Measurements from ENCODE around the gene AAMDC. TPM values are rescaled to one million over a fixed set of nuclear protein-coding genes. Genes with fewer than 3 reads are reported as not detected.

AAMDC gene
- total RNA-seq, 1 experiment from 2014 or later = 22.8 TPM

DNA sequence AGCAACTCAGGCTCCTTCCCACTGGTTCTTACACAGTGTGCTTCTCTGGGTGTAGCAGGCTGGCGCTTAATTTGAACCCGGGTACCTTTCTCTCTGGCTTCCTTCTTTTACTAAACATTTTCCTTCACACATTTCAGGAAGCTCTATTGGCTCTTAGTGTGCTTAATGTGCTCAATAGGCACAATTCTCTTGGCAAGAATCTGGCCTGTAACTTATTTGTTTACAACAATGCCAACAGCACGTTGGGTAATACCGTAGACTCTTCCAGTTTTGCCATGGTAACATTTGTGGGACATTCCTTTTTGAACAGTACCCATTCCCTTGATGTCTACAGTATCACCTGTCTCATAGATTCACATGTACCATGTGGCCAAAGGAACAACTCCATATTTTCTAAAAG, 47.8 kb downstream of the AAMDC start:
- Mint-ChIP-seq H3K27me3 (ENCODE audit: low read depth) (no peaks in the 10 kb centered on the region), H3K4me3 (no peak overlapping the region), H3K27ac (no peak overlapping the region), H3K9me3 (peaks cover 4% of the 10 kb centered on the region), H3K36me3 (peaks cover 21% of the 10 kb centered on the region), H3K4me1 (no peaks in the 10 kb centered on the region)
- POLR2A ChIA-PET = no interaction called here
- ATAC-seq (no peak), DNase-seq (ENCODE audit: low spot score) (no peak)
- CTCF ChIA-PET = interaction anchor here (0.7 kb wide), 1 partner anchor 933 kb away, joined by 3 read pairs; no protein-coding TSS in a partner anchor
- TF ChIP-seq, protein P1, sequence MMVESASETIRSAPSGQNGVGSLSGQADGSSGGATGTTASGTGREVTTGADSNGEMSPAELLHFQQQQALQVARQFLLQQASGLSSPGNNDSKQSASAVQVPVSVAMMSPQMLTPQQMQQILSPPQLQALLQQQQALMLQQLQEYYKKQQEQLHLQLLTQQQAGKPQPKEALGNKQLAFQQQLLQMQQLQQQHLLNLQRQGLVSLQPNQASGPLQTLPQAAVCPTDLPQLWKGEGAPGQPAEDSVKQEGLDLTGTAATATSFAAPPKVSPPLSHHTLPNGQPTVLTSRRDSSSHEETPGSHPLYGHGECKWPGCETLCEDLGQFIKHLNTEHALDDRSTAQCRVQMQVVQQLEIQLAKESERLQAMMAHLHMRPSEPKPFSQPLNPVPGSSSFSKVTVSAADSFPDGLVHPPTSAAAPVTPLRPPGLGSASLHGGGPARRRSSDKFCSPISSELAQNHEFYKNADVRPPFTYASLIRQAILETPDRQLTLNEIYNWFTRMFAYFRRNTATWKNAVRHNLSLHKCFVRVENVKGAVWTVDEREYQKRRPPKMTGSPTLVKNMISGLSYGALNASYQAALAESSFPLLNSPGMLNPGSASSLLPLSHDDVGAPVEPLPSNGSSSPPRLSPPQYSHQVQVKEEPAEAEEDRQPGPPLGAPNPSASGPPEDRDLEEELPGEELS (CRISPR knock-in tag; IDR thresholded peaks at IDR 0.05) = no peak
- TF ChIP-seq SMAD4 (CRISPR knock-in tag; IDR thresholded peaks at IDR 0.05) (no peak), ZBTB21 (CRISPR knock-in tag; IDR thresholded peaks at IDR 0.05; ENCODE audit: borderline replicate concordance) (no peak), RORB (CRISPR knock-in tag; IDR thresholded peaks at IDR 0.05) (no peak), CREM (CRISPR knock-in tag; IDR thresholded peaks at IDR 0.05) (no peak), CBFB (CRISPR knock-in tag; IDR thresholded peaks at IDR 0.05; ENCODE audit: low read depth) (no peak), ZNF423 (CRISPR knock-in tag; IDR thresholded peaks at IDR 0.05) (no peak), JUN (CRISPR knock-in tag; IDR thresholded peaks at IDR 0.05) (no peak), ETV6 (CRISPR knock-in tag; IDR thresholded peaks at IDR 0.05) (no peak)

DNA sequence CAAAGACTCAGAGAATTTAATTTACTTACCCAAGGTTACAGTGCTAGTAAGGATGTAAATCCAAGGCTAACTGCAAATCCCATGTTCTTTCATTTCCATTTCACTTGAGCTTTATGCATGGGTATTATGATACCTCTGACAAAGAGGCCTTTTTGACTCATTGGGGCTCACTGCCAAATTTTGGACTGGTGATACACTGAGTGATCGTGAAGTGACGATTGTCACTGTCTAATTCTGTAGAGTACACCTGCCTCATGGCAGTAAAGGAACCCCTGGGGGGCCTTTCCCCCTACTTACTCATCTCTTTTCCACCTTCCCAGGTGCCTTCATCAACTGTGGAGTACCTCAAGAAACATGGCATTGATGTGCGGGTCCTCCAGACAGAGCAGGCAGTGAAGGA, 50.9 kb downstream of the AAMDC start:
- ATAC-seq = no peak
- no peak overlapping the region for H3K4me3 Mint-ChIP-seq
- CTCF ChIA-PET = no interaction called here
- peaks cover 4% of the 10 kb centered on the region for H3K9me3 Mint-ChIP-seq
- POLR2A ChIA-PET = no interaction called here
- TF ChIP-seq, protein P2, sequence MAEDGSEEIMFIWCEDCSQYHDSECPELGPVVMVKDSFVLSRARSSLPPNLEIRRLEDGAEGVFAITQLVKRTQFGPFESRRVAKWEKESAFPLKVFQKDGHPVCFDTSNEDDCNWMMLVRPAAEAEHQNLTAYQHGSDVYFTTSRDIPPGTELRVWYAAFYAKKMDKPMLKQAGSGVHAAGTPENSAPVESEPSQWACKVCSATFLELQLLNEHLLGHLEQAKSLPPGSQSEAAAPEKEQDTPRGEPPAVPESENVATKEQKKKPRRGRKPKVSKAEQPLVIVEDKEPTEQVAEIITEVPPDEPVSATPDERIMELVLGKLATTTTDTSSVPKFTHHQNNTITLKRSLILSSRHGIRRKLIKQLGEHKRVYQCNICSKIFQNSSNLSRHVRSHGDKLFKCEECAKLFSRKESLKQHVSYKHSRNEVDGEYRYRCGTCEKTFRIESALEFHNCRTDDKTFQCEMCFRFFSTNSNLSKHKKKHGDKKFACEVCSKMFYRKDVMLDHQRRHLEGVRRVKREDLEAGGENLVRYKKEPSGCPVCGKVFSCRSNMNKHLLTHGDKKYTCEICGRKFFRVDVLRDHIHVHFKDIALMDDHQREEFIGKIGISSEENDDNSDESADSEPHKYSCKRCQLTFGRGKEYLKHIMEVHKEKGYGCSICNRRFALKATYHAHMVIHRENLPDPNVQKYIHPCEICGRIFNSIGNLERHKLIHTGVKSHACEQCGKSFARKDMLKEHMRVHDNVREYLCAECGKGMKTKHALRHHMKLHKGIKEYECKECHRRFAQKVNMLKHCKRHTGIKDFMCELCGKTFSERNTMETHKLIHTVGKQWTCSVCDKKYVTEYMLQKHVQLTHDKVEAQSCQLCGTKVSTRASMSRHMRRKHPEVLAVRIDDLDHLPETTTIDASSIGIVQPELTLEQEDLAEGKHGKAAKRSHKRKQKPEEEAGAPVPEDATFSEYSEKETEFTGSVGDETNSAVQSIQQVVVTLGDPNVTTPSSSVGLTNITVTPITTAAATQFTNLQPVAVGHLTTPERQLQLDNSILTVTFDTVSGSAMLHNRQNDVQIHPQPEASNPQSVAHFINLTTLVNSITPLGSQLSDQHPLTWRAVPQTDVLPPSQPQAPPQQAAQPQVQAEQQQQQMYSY (CRISPR knock-in tag; IDR thresholded peaks at IDR 0.05) = no peak
- no peak for TF ChIP-seq ETV6 (CRISPR knock-in tag; IDR thresholded peaks at IDR 0.05)
- TF ChIP-seq FOXJ3 (CRISPR knock-in tag; IDR thresholded peaks at IDR 0.05; ENCODE audit: borderline replicate concordance) = no peak
- no peak for TF ChIP-seq MYBL2 (CRISPR knock-in tag; IDR thresholded peaks at IDR 0.05)
- no peak for TF ChIP-seq ZNF219 (CRISPR knock-in tag; IDR thresholded peaks at IDR 0.05; ENCODE audit: borderline replicate concordance)
- TF ChIP-seq TEAD4 (CRISPR knock-in tag; IDR thresholded peaks at IDR 0.05) = no peak
- no peak for TF ChIP-seq PRRX2 (CRISPR knock-in tag; IDR thresholded peaks at IDR 0.05)
- TF ChIP-seq, protein P3, sequence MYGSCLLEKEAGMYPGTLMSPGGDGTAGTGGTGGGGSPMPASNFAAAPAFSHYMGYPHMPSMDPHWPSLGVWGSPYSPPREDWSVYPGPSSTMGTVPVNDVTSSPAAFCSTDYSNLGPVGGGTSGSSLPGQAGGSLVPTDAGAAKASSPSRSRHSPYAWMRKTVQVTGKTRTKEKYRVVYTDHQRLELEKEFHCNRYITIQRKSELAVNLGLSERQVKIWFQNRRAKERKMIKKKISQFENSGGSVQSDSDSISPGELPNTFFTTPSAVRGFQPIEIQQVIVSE (CRISPR knock-in tag; IDR thresholded peaks at IDR 0.05; ENCODE audit: borderline replicate concordance) = no peak
- TF ChIP-seq ZNF416 (CRISPR knock-in tag; IDR thresholded peaks at IDR 0.05) = no peak
- no peak for TF ChIP-seq SP1 (CRISPR knock-in tag; conservative IDR thresholded peaks at IDR 0.05)
- no peak for TF ChIP-seq SMAD3 (CRISPR knock-in tag; IDR thresholded peaks at IDR 0.05; ENCODE audit: borderline replicate concordance)
- no peak for TF ChIP-seq TP53 (CRISPR knock-in tag; IDR thresholded peaks at IDR 0.05)
- TF ChIP-seq, protein P4, sequence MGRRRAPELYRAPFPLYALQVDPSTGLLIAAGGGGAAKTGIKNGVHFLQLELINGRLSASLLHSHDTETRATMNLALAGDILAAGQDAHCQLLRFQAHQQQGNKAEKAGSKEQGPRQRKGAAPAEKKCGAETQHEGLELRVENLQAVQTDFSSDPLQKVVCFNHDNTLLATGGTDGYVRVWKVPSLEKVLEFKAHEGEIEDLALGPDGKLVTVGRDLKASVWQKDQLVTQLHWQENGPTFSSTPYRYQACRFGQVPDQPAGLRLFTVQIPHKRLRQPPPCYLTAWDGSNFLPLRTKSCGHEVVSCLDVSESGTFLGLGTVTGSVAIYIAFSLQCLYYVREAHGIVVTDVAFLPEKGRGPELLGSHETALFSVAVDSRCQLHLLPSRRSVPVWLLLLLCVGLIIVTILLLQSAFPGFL (CRISPR knock-in tag; IDR thresholded peaks at IDR 0.05; ENCODE audit: borderline replicate concordance) = no peak
- no peak for TF ChIP-seq NFATC4 (CRISPR knock-in tag; IDR thresholded peaks at IDR 0.05)
- TF ChIP-seq, protein P5, sequence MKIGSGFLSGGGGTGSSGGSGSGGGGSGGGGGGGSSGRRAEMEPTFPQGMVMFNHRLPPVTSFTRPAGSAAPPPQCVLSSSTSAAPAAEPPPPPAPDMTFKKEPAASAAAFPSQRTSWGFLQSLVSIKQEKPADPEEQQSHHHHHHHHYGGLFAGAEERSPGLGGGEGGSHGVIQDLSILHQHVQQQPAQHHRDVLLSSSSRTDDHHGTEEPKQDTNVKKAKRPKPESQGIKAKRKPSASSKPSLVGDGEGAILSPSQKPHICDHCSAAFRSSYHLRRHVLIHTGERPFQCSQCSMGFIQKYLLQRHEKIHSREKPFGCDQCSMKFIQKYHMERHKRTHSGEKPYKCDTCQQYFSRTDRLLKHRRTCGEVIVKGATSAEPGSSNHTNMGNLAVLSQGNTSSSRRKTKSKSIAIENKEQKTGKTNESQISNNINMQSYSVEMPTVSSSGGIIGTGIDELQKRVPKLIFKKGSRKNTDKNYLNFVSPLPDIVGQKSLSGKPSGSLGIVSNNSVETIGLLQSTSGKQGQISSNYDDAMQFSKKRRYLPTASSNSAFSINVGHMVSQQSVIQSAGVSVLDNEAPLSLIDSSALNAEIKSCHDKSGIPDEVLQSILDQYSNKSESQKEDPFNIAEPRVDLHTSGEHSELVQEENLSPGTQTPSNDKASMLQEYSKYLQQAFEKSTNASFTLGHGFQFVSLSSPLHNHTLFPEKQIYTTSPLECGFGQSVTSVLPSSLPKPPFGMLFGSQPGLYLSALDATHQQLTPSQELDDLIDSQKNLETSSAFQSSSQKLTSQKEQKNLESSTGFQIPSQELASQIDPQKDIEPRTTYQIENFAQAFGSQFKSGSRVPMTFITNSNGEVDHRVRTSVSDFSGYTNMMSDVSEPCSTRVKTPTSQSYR (CRISPR knock-in tag; IDR thresholded peaks at IDR 0.05) = no peak
- TF ChIP-seq FOXP1 (CRISPR knock-in tag; IDR thresholded peaks at IDR 0.05; ENCODE audit: borderline replicate concordance) = no peak
- TF ChIP-seq, protein P6, sequence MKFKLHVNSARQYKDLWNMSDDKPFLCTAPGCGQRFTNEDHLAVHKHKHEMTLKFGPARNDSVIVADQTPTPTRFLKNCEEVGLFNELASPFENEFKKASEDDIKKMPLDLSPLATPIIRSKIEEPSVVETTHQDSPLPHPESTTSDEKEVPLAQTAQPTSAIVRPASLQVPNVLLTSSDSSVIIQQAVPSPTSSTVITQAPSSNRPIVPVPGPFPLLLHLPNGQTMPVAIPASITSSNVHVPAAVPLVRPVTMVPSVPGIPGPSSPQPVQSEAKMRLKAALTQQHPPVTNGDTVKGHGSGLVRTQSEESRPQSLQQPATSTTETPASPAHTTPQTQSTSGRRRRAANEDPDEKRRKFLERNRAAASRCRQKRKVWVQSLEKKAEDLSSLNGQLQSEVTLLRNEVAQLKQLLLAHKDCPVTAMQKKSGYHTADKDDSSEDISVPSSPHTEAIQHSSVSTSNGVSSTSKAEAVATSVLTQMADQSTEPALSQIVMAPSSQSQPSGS (CRISPR knock-in tag; IDR thresholded peaks at IDR 0.05; ENCODE audit: borderline replicate concordance, low read depth) = no peak
- no peak for TF ChIP-seq RELA (CRISPR knock-in tag; IDR thresholded peaks at IDR 0.05; ENCODE audit: borderline replicate concordance)
- H3K4me1 Mint-ChIP-seq = peaks cover 11% of the 10 kb centered on the region
- peaks cover 21% of the 10 kb centered on the region for H3K36me3 Mint-ChIP-seq
- no peaks in the 10 kb centered on the region for H3K27me3 Mint-ChIP-seq (ENCODE audit: low read depth)
- no peak for DNase-seq (ENCODE audit: low spot score)
- no peak overlapping the region for H3K27ac Mint-ChIP-seq

Measured in WTC11 (cell line).